ENCODE measurements around the gene ST3GAL2.

The ST3GAL2 gene

GRCh38 chr16:70474320-70475053 lies 35.6 kb upstream of the ST3GAL2 start:
- Histone ChIP-seq H3K4me1 (ENCODE audit: control insufficient read depth, insufficient read depth, low read length) (no peaks in the 10 kb centered on the region), H3K36me3 (ENCODE audit: control insufficient read depth, insufficient read depth, low read length) (peaks cover 8% of the 10 kb centered on the region), H3K9me3 (ENCODE audit: control insufficient read depth, insufficient read depth, low read length) (no peaks in the 10 kb centered on the region), H3K9ac (ENCODE audit: low read depth, low read length) (no peak overlapping the region), H3K4me3 (ENCODE audit: low read depth, low read length) (no peak overlapping the region), H3K27me3 (ENCODE audit: control insufficient read depth, insufficient read depth, low read length) (no peaks in the 10 kb centered on the region)

- peaks cover 1% of the 10 kb centered on the region for H3K36me3 ChIP-seq (ENCODE audit: control insufficient read depth, insufficient read depth, low read length)
- H3K4me1 ChIP-seq (ENCODE audit: control insufficient read depth, insufficient read depth, low read length): no peaks in the 10 kb centered on the region
- H3K27me3 ChIP-seq (ENCODE audit: control insufficient read depth, insufficient read depth, low read length): no peaks in the 10 kb centered on the region
- no peaks in the 10 kb centered on the region for H3K9me3 ChIP-seq (ENCODE audit: control insufficient read depth, insufficient read depth, low read length)
- H3K4me3 ChIP-seq (ENCODE audit: low read depth, low read length): no peak overlapping the region
- no peak overlapping the region for H3K9ac ChIP-seq (ENCODE audit: low read depth, low read length)
These were observed 34.8 kb upstream of the ST3GAL2 start for GRCh38 chr16:70473446-70474319.

GRCh38 chr16:70472786-70473433 lies 34.0 kb upstream of the ST3GAL2 start:
- H3K4me3 ChIP-seq (ENCODE audit: low read depth, low read length): no peak overlapping the region
- no peaks in the 10 kb centered on the region for H3K4me1 ChIP-seq (ENCODE audit: control insufficient read depth, insufficient read depth, low read length)
- no peaks in the 10 kb centered on the region for H3K36me3 ChIP-seq (ENCODE audit: control insufficient read depth, insufficient read depth, low read length)
- H3K27me3 ChIP-seq (ENCODE audit: control insufficient read depth, insufficient read depth, low read length): no peaks in the 10 kb centered on the region
- no peak overlapping the region for H3K9ac ChIP-seq (ENCODE audit: low read depth, low read length)
- no peaks in the 10 kb centered on the region for H3K9me3 ChIP-seq (ENCODE audit: control insufficient read depth, insufficient read depth, low read length)

GRCh38 chr16:70470927-70471341 lies 32.0 kb upstream of the ST3GAL2 start:
- no peak overlapping the region for H3K9ac ChIP-seq (ENCODE audit: low read depth, low read length)

GRCh38 chr16:70470141-70470926 lies 31.4 kb upstream of the ST3GAL2 start:
- Histone ChIP-seq H3K9me3 (ENCODE audit: control insufficient read depth, insufficient read depth, low read length) (no peaks in the 10 kb centered on the region), H3K4me1 (ENCODE audit: control insufficient read depth, insufficient read depth, low read length) (no peaks in the 10 kb centered on the region), H3K27me3 (ENCODE audit: control insufficient read depth, insufficient read depth, low read length) (no peaks in the 10 kb centered on the region), H3K36me3 (ENCODE audit: control insufficient read depth, insufficient read depth, low read length) (no peaks in the 10 kb centered on the region), H3K4me3 (ENCODE audit: low read depth, low read length) (no peak overlapping the region), H3K9ac (ENCODE audit: low read depth, low read length) (no peak overlapping the region)

More at GRCh38 chr16:70470927-70471341, 32.0 kb upstream of the ST3GAL2 start:
- H3K4me3 ChIP-seq (ENCODE audit: low read depth, low read length): no peak overlapping the region
- H3K36me3 ChIP-seq (ENCODE audit: control insufficient read depth, insufficient read depth, low read length): no peaks in the 10 kb centered on the region
- H3K4me1 ChIP-seq (ENCODE audit: control insufficient read depth, insufficient read depth, low read length): no peaks in the 10 kb centered on the region
- no peaks in the 10 kb centered on the region for H3K27me3 ChIP-seq (ENCODE audit: control insufficient read depth, insufficient read depth, low read length)
- H3K9me3 ChIP-seq (ENCODE audit: control insufficient read depth, insufficient read depth, low read length): no peaks in the 10 kb centered on the region

- H3K36me3 ChIP-seq (ENCODE audit: control insufficient read depth, insufficient read depth, low read length): no peaks in the 10 kb centered on the region
- no peaks in the 10 kb centered on the region for H3K9me3 ChIP-seq (ENCODE audit: control insufficient read depth, insufficient read depth, low read length)
- no peak overlapping the region for H3K4me3 ChIP-seq (ENCODE audit: low read depth, low read length)
- H3K4me1 ChIP-seq (ENCODE audit: control insufficient read depth, insufficient read depth, low read length): no peaks in the 10 kb centered on the region
- H3K9ac ChIP-seq (ENCODE audit: low read depth, low read length): no peak overlapping the region
- no peaks in the 10 kb centered on the region for H3K27me3 ChIP-seq (ENCODE audit: control insufficient read depth, insufficient read depth, low read length)
These were observed 30.1 kb upstream of the ST3GAL2 start for GRCh38 chr16:70468776-70469525.

GRCh38 chr16:70467608-70468007 lies 28.7 kb upstream of the ST3GAL2 start:
- no peaks in the 10 kb centered on the region for H3K27me3 ChIP-seq (ENCODE audit: control insufficient read depth, insufficient read depth, low read length)
- no peak overlapping the region for H3K4me3 ChIP-seq (ENCODE audit: low read depth, low read length)
- H3K4me1 ChIP-seq (ENCODE audit: control insufficient read depth, insufficient read depth, low read length): no peaks in the 10 kb centered on the region
- H3K9ac ChIP-seq (ENCODE audit: low read depth, low read length): no peak overlapping the region
- H3K36me3 ChIP-seq (ENCODE audit: control insufficient read depth, insufficient read depth, low read length): no peaks in the 10 kb centered on the region
- no peaks in the 10 kb centered on the region for H3K9me3 ChIP-seq (ENCODE audit: control insufficient read depth, insufficient read depth, low read length)

- Histone ChIP-seq H3K27me3 (ENCODE audit: control insufficient read depth, insufficient read depth, low read length) (no peaks in the 10 kb centered on the region), H3K4me1 (ENCODE audit: control insufficient read depth, insufficient read depth, low read length) (no peaks in the 10 kb centered on the region), H3K9ac (ENCODE audit: low read depth, low read length) (no peak overlapping the region), H3K36me3 (ENCODE audit: control insufficient read depth, insufficient read depth, low read length) (no peaks in the 10 kb centered on the region), H3K4me3 (ENCODE audit: low read depth, low read length) (no peak overlapping the region), H3K9me3 (ENCODE audit: control insufficient read depth, insufficient read depth, low read length) (no peaks in the 10 kb centered on the region)
These were observed 28.2 kb upstream of the ST3GAL2 start for GRCh38 chr16:70467113-70467512.

- Histone ChIP-seq H3K9me3 (ENCODE audit: control insufficient read depth, insufficient read depth, low read length) (no peaks in the 10 kb centered on the region), H3K9ac (ENCODE audit: low read depth, low read length) (no peak overlapping the region), H3K27me3 (ENCODE audit: control insufficient read depth, insufficient read depth, low read length) (no peaks in the 10 kb centered on the region), H3K36me3 (ENCODE audit: control insufficient read depth, insufficient read depth, low read length) (no peaks in the 10 kb centered on the region), H3K4me1 (ENCODE audit: control insufficient read depth, insufficient read depth, low read length) (no peaks in the 10 kb centered on the region), H3K4me3 (ENCODE audit: low read depth, low read length) (no peak overlapping the region)
These were observed 27.8 kb upstream of the ST3GAL2 start for GRCh38 chr16:70466805-70467076.

- no peak overlapping the region for H3K9ac ChIP-seq (ENCODE audit: low read depth, low read length)
- H3K36me3 ChIP-seq (ENCODE audit: control insufficient read depth, insufficient read depth, low read length): no peaks in the 10 kb centered on the region
- H3K4me1 ChIP-seq (ENCODE audit: control insufficient read depth, insufficient read depth, low read length): no peaks in the 10 kb centered on the region
- no peaks in the 10 kb centered on the region for H3K27me3 ChIP-seq (ENCODE audit: control insufficient read depth, insufficient read depth, low read length)
- no peak overlapping the region for H3K4me3 ChIP-seq (ENCODE audit: low read depth, low read length)
- no peaks in the 10 kb centered on the region for H3K9me3 ChIP-seq (ENCODE audit: control insufficient read depth, insufficient read depth, low read length)
These were observed 27.3 kb upstream of the ST3GAL2 start for GRCh38 chr16:70465999-70466804.

All from iPS-15b (cell line).